GM04503 (cell line): ENCODE measurements around the gene ZNF280C.
"Not testable (repeated sequence)": the region's sequence is repeated elsewhere in the genome, so short reads cannot be mapped to it uniquely, and the experiment has no call there.

Source experiments
- DNase-seq: peaks from one replicate; pipeline ENCODE4 v3.0.0-alpha.2; 2012; ENCODE audit warnings: low read depth

The ZNF280C gene

GRCh38 chrX:130260316-130260715 lies 8.4 kb downstream of the ZNF280C start:
- DNase-seq, result no peak

GRCh38 chrX:130253916-130254315 lies 14.8 kb downstream of the ZNF280C start:
- DNase-seq, result no peak

- no peak for DNase-seq
Measured at GRCh38 chrX:130251671-130252070, 17.0 kb downstream of the ZNF280C start.

- DNase-seq, result no peak
Measured at GRCh38 chrX:130247996-130248395, 20.7 kb downstream of the ZNF280C start.

GRCh38 chrX:130246084-130246483 lies 22.6 kb downstream of the ZNF280C start:
- no peak for DNase-seq

- peak; percentile 46 for DNase-seq
Measured at GRCh38 chrX:130245441-130245840, 23.3 kb downstream of the ZNF280C start.

- DNase-seq, result not testable (repeated sequence)
Measured at GRCh38 chrX:130231184-130231583, 37.5 kb downstream of the ZNF280C start.

- DNase-seq, result no peak
Measured at GRCh38 chrX:130228871-130229270, 39.8 kb downstream of the ZNF280C start.

- DNase-seq, result no peak
Measured at GRCh38 chrX:130224810-130225209, 43.9 kb downstream of the ZNF280C start.

- DNase-seq, result no peak
Measured at GRCh38 chrX:130216320-130216719, 52.4 kb downstream of the ZNF280C start.

GRCh38 chrX:130213376-130213775 lies 55.3 kb downstream of the ZNF280C start:
- no peak for DNase-seq

- no peak for DNase-seq
Measured at GRCh38 chrX:130212371-130212770, 56.3 kb downstream of the ZNF280C start.

GRCh38 chrX:130211415-130212186 lies 57.1 kb downstream of the ZNF280C start:
- no peak for DNase-seq

- no peak for DNase-seq
Measured at GRCh38 chrX:130204647-130205046, 64.1 kb downstream of the ZNF280C start.

GRCh38 chrX:130197464-130197863 lies 71.2 kb downstream of the ZNF280C start:
- DNase-seq, result no peak

- peak; percentile 60 for DNase-seq
Measured at GRCh38 chrX:130196466-130196865, 72.2 kb downstream of the ZNF280C start.

GRCh38 chrX:130190801-130191200 lies 77.9 kb downstream of the ZNF280C start:
- DNase-seq, result no peak

- DNase-seq, result no peak
Measured at GRCh38 chrX:130186651-130187050, 82.0 kb downstream of the ZNF280C start.

- no peak for DNase-seq
Measured at GRCh38 chrX:130184857-130185256, 83.8 kb downstream of the ZNF280C start.

- DNase-seq, result no peak
Measured at GRCh38 chrX:130184168-130184567, 84.5 kb downstream of the ZNF280C start.

GRCh38 chrX:130179579-130180215 lies 89.0 kb downstream of the ZNF280C start:
- DNase-seq, result no peak

GRCh38 chrX:130179170-130179569 lies 89.5 kb downstream of the ZNF280C start:
- DNase-seq, result no peak

- DNase-seq, result no peak
Measured at GRCh38 chrX:130176942-130177341, 91.8 kb downstream of the ZNF280C start.

- DNase-seq, result no peak
Measured at GRCh38 chrX:130176354-130176776, 92.3 kb downstream of the ZNF280C start.
